T follicular helper cell (primary cell): ENCODE data around the gene CISD2.
"Not testable (repeated sequence)": the region's sequence is repeated elsewhere in the genome, so short reads cannot be mapped to it uniquely, and the experiment has no call there.

Source experiments
- DNase-seq: peaks from one replicate; pipeline ENCODE4 v3.0.0-alpha.2; 2020; ENCODE audit warnings: low read depth

CISD2 gene

DNA sequence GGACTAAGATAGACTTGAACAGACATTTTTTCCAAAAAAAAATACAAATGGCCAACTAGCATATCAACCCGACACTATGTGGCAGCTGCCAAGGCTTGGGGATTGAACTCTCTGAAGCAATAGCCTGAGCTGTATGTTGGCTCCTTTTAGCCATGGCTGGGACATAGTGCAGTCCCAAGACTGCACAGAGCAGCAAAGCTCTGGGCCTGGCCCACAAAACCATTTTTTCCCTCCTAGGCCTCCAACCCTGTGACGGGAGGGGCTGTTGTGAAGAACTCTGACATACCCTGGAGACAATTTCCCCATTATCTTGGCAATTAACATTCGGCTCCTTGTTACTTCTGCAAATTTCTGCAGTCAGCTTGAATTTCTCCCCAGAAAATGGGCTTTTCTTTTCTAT is 50.1 kb downstream of the CISD2 start:
- no peak for DNase-seq

DNA sequence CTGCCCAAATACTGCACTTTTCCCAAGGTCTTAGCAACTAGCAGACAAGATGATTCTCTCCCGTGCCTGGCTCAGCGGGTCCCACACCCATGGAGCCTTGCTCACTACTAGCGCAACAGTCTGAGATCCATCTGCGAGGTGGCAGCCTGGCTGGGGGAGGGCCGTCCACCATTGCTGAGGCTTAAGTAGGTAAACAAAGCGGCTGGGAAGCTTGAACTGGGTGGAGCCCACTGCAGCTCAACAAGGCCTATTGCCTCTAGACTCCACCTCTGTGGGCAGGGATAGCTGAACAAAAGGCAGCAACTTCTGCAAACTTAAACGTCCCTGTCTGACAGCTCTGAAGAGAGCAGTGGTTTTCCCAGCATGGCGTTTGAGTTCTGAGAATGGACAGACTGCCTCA is 50.9 kb downstream of the CISD2 start:
- DNase-seq = not testable (repeated sequence)

DNA sequence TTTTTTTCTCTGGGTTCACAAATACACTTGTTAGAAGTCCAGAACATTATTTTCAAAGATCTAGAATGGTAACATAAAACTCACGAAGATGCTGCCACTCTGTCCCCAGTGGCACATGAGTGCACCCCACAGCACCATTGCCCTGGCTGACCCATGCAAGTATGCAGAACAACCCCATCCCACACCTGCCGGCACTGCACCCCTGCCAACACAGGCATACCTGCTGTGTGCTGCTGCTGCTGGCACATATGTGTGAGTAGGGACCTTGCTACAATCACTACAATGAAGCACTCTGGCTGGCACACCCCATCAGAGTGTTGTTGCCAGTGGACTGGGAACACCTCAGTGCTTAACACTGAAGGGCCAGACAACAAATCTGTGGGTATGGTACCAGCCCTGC is 66.9 kb downstream of the CISD2 start:
- no peak for DNase-seq

DNA sequence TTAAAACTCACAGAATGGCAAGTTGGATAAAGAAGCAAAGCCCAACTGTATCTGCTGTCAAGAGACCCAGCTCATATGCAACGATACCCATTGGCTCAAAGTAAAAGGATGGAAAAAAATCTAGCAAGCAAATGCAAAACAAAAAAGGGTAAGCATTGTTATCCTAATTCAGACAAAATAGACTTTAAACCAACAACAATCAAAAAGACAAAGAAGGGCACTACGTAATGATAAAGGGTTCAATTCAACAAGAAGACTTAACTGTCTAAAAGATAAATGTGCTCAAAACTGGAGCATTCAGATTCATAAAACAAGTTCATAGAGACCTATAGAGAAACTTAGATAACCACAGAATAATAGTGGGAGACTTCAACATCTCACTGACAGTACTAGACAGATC is 69.3 kb downstream of the CISD2 start:
- DNase-seq = not testable (repeated sequence)
